Stimulated activated CD8-positive, alpha-beta memory T cell treated with anti-CD3 and anti-CD28 coated beads, Interleukin-12 subunit alpha, Interleukin-12 subunit beta, amount 100 ng/mL, for 1 hour (primary cell): ENCODE data around the gene DMD.
"Not testable (repeated sequence)": the region's sequence is repeated elsewhere in the genome, so short reads cannot be mapped to it uniquely, and the experiment has no call there.

ENCODE experiments used
- DNase-seq: peaks from one replicate; pipeline ENCODE4 v3.0.0-alpha.2; 2020; ENCODE audit warnings: low read depth

Gene DMD

GRCh38 chrX:32010948-32011347, 1200.4 kb downstream of the DMD start:
- no peak for DNase-seq

DNA sequence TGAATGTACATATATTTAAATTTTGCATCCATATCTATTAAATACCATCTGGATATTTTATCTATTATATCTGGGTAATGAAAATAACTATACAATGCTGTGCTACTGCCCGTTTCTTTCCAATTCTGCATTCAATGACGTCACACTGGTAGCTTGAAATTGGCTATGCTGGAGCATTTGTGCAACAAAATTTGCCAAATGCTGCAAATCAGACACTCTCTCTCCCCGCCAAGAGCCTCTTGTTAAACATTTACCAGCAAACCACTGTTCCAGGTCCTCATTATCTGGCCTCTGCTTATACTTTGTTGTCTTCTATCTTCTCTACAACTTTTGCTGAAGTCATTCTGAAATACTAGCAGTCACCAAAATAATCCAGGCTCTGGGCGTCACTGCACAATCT, 1201.1 kb downstream of the DMD start:
- DNase-seq, result no peak

GRCh38 chrX:31993637-31994036, 1217.7 kb downstream of the DMD start:
- DNase-seq, result no peak

DNA sequence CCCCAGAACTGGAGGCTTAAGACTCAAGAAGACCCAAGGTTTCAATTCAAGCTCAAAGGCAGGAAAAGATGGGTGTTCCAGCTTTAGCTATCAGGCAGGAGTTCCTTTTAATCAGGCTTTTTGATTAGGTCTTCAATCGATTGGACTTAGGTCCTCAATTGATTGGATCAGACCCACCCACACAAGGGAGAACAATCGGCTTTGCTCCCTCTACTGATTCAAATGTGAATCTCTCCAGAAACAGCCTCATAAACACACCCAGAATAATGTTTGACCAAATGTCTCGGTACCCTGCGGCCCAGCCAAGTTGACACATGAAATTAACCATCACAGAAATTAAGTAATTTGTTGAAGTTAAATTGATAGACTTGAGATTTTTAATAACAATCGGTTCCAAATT, 1222.4 kb downstream of the DMD start:
- DNase-seq, result no peak

DNA sequence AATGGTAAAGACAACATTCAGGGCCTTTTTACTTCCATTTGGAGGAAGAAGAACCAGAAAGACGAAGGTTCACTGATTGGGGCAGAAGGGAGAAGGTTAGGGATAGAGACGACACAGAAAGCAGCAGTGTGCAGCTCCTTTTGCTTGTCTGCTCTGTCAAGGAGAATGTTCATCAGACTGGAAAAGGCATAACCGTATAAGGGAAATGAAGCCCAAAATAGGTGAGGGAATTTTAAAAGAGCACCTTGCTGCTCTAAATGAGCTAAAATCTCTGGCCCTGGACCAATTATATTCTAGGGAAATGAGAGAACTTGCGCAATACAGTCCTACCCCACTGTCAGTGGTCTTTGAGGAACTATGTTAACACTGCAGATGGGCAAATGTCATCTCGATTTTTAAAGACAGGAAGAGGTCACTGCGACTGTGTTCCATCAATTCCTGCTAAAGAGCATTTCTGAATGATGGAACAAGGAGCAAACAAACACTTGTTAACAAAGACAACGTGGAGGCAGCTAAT, 1229.7 kb downstream of the DMD start:
- DNase-seq, result no peak

DNA sequence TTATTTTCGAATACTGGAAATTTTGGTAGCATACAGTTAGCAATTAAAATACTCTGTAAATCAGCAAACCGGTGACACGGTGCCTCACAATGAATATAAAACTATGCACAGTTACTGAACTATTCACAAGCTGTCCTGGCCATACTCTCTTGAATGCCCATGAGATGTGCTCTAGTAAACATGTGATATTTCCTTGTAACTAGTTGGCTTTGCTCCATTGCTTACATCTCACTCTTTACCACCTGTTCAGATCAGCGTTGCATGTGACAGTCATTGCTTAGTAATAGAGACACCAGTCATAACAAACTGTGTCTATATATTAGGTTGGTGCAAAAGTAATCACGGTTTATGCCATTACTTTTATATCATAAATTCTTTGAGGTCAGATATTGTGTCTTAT, 1241.6 kb downstream of the DMD start:
- no peak for DNase-seq

DNA sequence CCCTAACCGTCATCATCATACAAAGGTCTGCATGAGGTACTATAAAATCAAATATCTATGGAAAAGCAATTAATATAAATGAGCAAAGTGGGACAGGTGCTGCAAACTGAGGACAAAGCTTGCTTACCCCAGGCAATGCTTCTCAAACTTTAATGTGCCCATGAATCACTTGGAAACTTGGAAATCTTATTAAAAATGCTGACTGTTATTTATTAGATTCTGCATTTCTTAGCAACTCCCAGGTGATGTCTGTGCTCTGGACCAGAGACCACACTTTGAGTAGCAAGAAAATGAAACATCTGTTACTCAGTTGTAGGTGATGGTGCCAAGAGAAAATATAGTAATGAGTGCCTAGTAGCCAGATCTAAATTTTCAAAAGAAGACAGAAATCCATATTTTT, 1249.1 kb downstream of the DMD start:
- no peak for DNase-seq

DNA sequence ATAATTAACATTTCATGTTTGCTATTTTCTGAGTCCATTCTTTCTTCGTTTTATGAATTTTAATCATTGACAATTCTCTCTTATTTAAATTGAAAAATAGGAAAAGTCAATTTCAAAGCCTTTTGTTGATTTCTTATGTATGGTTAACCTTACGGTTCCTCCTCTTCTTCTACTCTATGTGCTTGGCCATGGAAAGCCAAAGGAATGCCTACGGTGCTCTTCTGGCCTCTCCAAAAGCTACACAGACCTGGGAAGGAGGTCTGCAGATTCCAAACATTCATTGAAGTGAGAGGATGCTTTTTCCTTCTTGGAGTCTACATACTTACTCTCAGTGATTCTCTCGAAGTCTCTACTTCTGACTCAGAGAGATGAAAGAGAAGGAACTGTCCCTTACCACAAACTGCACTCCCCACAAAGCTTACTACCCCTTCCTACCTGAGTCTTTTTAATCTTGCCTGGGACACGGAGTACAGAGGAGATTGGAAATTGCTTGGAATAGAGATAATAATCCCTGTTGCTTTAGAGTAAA, 1276.4 kb downstream of the DMD start:
- DNase-seq, result no peak

DNA sequence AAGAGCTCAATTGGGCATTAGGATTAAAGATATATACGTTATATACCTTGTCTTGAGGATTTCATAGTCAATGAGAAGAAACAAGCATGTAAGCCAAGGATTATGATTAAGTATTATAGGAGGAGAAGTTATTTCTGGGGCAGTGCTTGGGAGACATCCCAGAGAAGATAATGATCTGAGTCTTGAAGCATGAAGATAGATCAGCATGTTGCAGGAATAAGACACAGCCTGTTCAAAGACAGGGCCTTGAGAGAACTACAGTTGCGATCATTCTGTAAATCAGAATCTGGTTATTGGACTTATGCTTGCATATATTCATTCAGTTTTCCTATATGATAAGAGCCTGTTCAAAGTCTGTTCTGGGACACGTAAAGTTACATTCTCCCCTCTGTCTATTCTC, 1277.3 kb downstream of the DMD start:
- no peak for DNase-seq

- no peak for DNase-seq
These were observed 1278.6 kb downstream of the DMD start for GRCh38 chrX:31932769-31933168.

DNA sequence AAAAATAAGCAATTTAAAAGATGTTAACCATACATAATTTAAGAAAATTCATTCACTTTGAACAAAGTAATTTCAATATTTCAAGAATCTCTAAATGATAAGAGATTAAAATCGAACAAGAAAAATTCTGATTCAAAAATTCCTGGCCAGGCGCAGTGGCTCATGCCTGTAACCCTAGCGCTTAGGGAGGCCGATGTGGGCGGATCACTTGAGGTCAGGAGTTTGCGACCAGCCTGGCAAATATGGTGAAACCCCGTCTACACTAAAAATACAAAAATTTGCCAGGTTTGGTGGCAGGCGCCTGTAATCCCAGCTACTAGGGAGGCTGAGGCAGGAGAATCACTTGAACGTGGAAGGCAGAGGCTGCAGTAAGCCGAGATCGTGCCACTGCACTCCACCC, 1279.0 kb downstream of the DMD start:
- DNase-seq, result not testable (repeated sequence)

DNA sequence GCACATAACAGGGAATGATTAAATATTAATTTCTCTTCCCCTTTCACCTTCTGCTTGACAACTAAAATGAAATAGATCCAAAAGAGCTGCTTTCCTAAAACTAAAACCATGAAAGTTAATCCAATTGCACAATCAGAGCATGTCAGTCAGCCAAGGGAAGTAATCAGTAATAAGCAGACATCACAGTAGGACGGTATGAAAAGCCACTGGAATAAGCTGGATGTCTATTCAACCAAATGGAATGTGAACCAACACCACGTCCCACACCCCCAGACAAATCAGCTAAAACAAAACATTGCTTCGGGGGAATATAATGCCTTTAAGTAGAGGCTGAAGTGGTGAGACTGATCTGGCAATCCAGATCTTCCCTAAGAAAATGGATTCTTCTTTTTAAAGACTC, 1280.1 kb downstream of the DMD start:
- no peak for DNase-seq

GRCh38 chrX:31929366-31929765, 1282.0 kb downstream of the DMD start:
- no peak for DNase-seq

DNA sequence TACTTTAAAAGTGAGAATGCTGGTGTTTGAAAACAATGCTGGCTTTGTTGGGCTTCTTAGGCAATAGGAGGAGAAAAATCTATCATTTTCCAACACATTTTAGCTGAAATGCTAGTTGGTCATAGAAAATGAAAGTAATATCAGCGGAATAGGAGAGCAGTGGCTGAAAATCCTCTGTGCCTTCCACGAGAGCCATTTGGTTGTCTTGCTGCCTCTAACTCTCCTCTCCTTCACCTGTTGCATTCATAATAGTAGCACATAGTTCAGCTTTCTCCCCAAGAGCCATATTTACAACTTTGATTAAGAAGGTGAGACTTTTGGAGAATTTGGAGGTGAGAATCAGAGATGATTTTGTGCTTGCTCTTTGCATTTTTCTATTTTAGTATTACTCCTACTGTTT, 1290.1 kb downstream of the DMD start:
- DNase-seq, result no peak

GRCh38 chrX:31909850-31910572, 1301.3 kb downstream of the DMD start:
- no peak for DNase-seq

- no peak for DNase-seq
These were observed 1317.2 kb downstream of the DMD start for GRCh38 chrX:31894152-31894551.

- no peak for DNase-seq
These were observed 1317.8 kb downstream of the DMD start for GRCh38 chrX:31893525-31893924.

GRCh38 chrX:31889088-31889487, 1322.3 kb downstream of the DMD start:
- no peak for DNase-seq

DNA sequence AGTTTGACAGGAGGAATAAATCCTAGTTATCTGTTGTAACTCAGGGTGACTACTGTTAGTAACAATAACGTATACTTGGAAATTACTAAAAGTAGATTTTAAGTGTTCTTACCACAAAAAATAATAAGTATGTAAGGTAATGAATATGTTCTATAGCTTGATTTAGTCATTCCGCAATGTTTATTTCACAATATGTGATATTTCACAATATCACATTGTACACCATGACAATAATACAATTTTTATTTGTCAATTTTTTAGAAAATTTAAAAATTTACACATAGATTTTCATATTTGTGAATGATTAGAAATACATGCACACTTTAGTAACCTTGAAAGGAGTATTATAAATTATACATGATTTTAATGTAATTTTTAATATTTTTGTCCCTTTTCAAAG, 1326.8 kb downstream of the DMD start:
- DNase-seq, result no peak

DNA sequence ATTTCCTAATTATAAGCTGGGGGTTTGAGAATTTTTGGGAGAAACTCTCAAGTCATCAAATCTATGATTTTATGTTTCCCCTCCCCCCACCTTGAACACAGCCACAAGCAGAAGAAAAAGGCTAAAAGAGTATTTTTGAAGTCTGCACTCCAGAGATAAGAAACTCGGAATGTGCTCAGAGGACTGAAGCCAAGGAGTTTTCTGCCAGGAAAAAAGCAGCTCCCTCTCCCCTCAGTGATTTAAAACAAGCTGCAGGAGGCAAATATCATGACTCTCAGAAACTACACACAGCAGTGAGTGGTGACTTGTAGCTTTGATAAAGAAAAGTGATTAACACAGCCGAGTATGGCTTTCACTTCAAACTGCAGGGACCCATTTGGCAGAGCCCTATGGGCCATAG, 1339.3 kb downstream of the DMD start:
- no peak for DNase-seq

DNA sequence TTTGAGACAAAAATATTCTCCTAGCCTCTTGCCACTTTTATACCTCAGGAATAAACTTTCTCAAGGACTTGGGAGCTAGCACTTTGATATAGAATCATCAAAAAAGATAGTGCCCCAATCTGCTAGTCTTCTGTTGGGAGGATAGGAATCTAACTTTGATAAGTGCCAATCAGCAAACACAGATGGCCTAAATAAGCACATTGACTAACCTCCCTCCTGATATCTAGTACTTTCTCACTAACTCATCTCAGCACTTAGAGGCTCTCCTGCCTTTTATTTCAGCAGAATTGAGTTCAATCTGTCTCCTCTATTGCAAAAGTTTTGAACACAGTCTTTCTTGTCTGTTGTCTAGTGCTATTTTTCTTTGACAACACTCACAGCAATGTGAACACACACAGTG, 1341.1 kb downstream of the DMD start:
- no peak for DNase-seq

DNA sequence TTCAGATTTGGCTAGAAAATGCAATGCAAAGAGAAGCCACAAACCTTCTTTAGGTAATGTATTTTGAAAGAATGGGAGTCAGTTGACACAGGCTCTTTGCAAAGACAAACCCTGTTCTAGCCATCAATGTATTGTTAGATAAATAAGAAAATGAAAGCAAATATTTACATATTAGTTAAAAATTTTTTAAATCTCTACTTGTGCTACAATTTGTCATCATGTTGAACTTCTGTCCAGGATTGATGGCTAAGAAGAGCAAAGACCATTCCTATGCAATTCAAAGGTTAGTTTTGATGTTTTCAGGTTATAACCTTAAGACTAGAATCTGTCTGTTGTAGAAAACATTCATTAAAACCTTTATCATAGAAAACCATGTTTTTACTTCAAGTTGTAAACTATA, 1350.7 kb downstream of the DMD start:
- DNase-seq, result no peak

DNA sequence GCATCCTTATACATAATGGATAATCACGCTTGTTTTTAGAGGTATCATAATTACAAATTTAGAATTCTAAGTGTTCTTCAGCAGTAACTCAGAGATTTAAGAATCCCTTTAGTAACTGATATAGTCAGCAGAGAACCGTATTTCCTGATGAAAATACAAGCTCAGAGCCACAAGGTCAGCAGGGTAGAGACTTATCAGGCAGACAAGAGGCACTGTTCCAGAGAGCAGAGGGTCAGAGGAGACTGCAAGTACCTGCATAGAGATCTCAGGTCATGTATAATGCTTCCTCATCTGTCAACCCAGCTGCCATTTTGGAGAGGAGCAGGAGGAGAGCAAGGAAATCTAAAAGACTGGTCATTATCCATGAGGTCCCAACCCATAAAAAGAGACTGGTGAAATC, 1352.4 kb downstream of the DMD start:
- DNase-seq, result no peak

- DNase-seq, result no peak
These were observed 1356.6 kb downstream of the DMD start for GRCh38 chrX:31854716-31855115.
